K562 (cell line): ENCODE results near the gene RANBP3. TPM values are rescaled to one million over a fixed set of nuclear protein-coding genes. Genes with fewer than 3 reads are reported as not detected.

Experiments used
- CREBBP ChIP-seq: IDR thresholded peaks from one replicate; pipeline ENCODE4 v1.6.1; 2012; ENCODE audit warnings: low read depth, mild to moderate bottlenecking, control low read depth, inconsistent platforms, low read length
- CXXC5 ChIP-seq: fragments of 250-450 bp; sonication (Bioruptor Pico); IDR thresholded peaks from 2 replicates; pipeline ENCODE4 v1.8.0; 2022; ENCODE audit warnings: inconsistent platforms, mild to moderate bottlenecking, moderate library complexity
- DEAF1 ChIP-seq: fragments of 450-650 bp; formaldehyde crosslinking; IDR thresholded peaks from 2 replicates; pipeline ENCODE4 v1.4.0; 2020; ENCODE audit warnings: mild to moderate bottlenecking, moderate library complexity
- E2F4 ChIP-seq: sonication (generic); formaldehyde crosslinking; IDR thresholded peaks from 2 replicates; pipeline ENCODE4 v1.8.0; 2022; ENCODE audit warnings: mild to moderate bottlenecking, low read depth, missing genetic modification reagents
- ERF ChIP-seq: fragments of 450-650 bp; formaldehyde crosslinking; IDR thresholded peaks from 2 replicates; pipeline ENCODE4 v1.4.0; 2020; ENCODE audit warnings: mild to moderate bottlenecking, mixed read lengths
- ESRRA ChIP-seq: fragments of 450-650 bp; IDR thresholded peaks from 2 replicates; pipeline ENCODE4 v1.6.1; 2014; ENCODE audit warnings: low read depth, mild to moderate bottlenecking, moderate library complexity, borderline replicate concordance
- GATA2 ChIP-seq: sonication (generic); formaldehyde crosslinking; IDR thresholded peaks from 2 replicates; pipeline ENCODE4 v1.4.0; 2020; ENCODE audit warnings: mild to moderate bottlenecking, missing genetic modification reagents
- GMEB1 ChIP-seq: fragments of 250-450 bp; sonication (Bioruptor Pico); IDR thresholded peaks from 2 replicates; pipeline ENCODE4 v1.4.0; 2020; ENCODE audit warnings: mild to moderate bottlenecking
- GTF2F1 ChIP-seq: IDR thresholded peaks from 2 replicates; pipeline ENCODE4 v1.6.1; 2011; ENCODE audit warnings: low read depth, low read length, improper control_type of control experiment
- KLF16 ChIP-seq: IDR thresholded peaks from 2 replicates; pipeline ENCODE4 v1.6.1; 2016; ENCODE audit warnings: antibody characterized with exemption
- MYNN ChIP-seq, 2 experiments: sonication (generic); formaldehyde crosslinking in 1 of 2; IDR thresholded peaks; 2 replicates each; pipeline versions ENCODE4 v1.5.0 to v1.6.1; 2016 to 2020; ENCODE audit warnings: antibody characterized with exemption in 1 of 2, missing genetic modification reagents in 1 of 2
- NR2F6 ChIP-seq: fragments of 450-650 bp; formaldehyde crosslinking; IDR thresholded peaks from 2 replicates; pipeline ENCODE4 v1.4.0; 2020; ENCODE audit warnings: mild to moderate bottlenecking
- NRF1 ChIP-seq, 2 experiments: fragments of 450-650 bp; IDR thresholded peaks in 1 of 2; conservative IDR thresholded peaks in 1 of 2; 2 replicates each; pipeline ENCODE4 v1.6.1; 2014; ENCODE audit warnings: mild to moderate bottlenecking in 2 of 2
- RAD51 ChIP-seq: fragments of 450-650 bp; IDR thresholded peaks from 2 replicates; pipeline ENCODE4 v1.7.1; 2016; ENCODE audit warnings: low read depth, mild to moderate bottlenecking, borderline replicate concordance
- RNF2 ChIP-seq: sonication (generic); IDR thresholded peaks from 2 replicates; pipeline ENCODE4 v1.6.1; 2016
- TAF1 ChIP-seq: IDR thresholded peaks from 2 replicates; pipeline ENCODE4 v1.6.1; 2011; ENCODE audit warnings: mild to moderate bottlenecking, low read length, moderate library complexity; ENCODE audit not compliant: insufficient read depth, control insufficient read depth, severe bottlenecking; ENCODE audit errors: extremely low read depth
- YY1 ChIP-seq, 3 experiments: IDR thresholded peaks; 2 replicates each; pipeline ENCODE4 v1.6.1; 2011; ENCODE audit warnings: low read length in 2 of 3, mild to moderate bottlenecking in 2 of 3, moderate library complexity in 2 of 3, borderline replicate concordance in 1 of 3, control low read depth in 1 of 3, low read depth in 1 of 3; ENCODE audit not compliant: insufficient read depth in 3 of 3, insufficient replicate concordance in 2 of 3, control insufficient read depth in 1 of 3, insufficient read length in 1 of 3; ENCODE audit errors: extremely low read depth in 1 of 3
- ZBTB1 ChIP-seq: sonication (generic); formaldehyde crosslinking; IDR thresholded peaks from 2 replicates; pipeline ENCODE4 v1.8.1; 2023; ENCODE audit warnings: missing genetic modification reagents, low read depth, mild to moderate bottlenecking, borderline replicate concordance
- ZNF717 ChIP-seq: fragments of 250-450 bp; sonication (Bioruptor Pico); IDR thresholded peaks from 2 replicates; pipeline ENCODE4 v1.5.0; 2021
- ZNF766 ChIP-seq: fragments of 200-800 bp; sonication (Bioruptor generic); conservative IDR thresholded peaks from 2 replicates; pipeline ENCODE4 v1.6.1; 2016; ENCODE audit warnings: missing genetic modification characterization, missing compliant biosample characterization
- ZSCAN29 ChIP-seq: fragments of 450-650 bp; IDR thresholded peaks from 2 replicates; pipeline ENCODE4 v1.6.1; 2017
- polyA plus RNA-seq, 8 experiments: library from polyadenylated mRNA; depleted of rRNA in 4 of 8; stranded (reverse) in 5 of 8; unstranded in 3 of 8; fragments of >200 nt; fragmentation: Nextera tagmentation in 2 of 8; fragmentation: Illumina TruSeq in 1 of 8; extraction: Ambion mirVana in 2 of 8; extraction: Trizol in 1 of 8; gene quantifications; 2 replicates each; pipeline versions ENCODE4 v1.2.1 to v1.2.3, GENCODE V29; 2011 to 2014; ENCODE audit warnings: inconsistent platforms in 1 of 8, missing spikeins in 1 of 8
- total RNA-seq, 7 experiments: library from RNA; depleted of rRNA in 6 of 7; stranded (reverse); fragments of >200 nt in 6 of 7; fragmentation: Illumina TruSeq in 2 of 7; extraction: Trizol in 2 of 7; gene quantifications; 2 replicates each; pipeline versions ENCODE4 v1.2.1 to v1.2.3, GENCODE V29; 2011 to 2021; ENCODE audit warnings: low replicate concordance in 1 of 7
- TF ChIP-seq, protein P1 (sequence below): fragments of 450-650 bp; formaldehyde crosslinking; IDR thresholded peaks from 2 replicates; pipeline ENCODE4 v1.4.0; 2022; ENCODE audit warnings: mild to moderate bottlenecking, moderate library complexity

RANBP3 gene
- total and polyA plus RNA-seq, 9 of the 15 experiments (the other 6 are each of a cell fraction or from before 2014, with no cell fraction given): 0.90 to 95.1 (median 63.2) TPM

DNA sequence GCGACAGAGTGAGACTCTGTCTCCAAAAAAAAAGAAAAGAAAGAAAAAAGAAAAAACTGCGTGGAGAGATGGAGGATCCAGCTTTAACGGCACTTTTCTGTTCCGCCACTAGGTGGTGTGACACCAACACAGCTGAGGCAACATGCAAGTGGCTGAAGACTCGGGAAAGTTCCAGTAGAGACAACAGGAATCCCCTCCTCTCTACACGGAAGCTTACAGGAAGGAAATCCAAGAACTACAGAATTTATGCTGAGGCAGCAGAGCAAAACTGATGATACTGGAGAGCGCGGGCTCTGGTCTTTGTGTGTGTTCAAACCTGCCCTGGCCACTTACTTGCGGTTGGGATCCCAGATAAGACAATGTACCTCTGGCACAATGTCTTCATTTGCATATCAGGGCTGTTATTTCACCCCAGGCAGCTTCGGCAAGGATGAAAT lies 9.9 kb downstream of the RANBP3 start (continued):
- no peak for TF ChIP-seq CREBBP
- no peak for TF ChIP-seq ZNF717 (CRISPR knock-in tag)
- TF ChIP-seq GMEB1: no peak
- TF ChIP-seq ERF (CRISPR knock-in tag): no peak
- 0 out of 2 replicates have a peak, but pooled peaks have one; percentile 11 for TF ChIP-seq CXXC5 (CRISPR knock-in tag)
- no peak for TF ChIP-seq ZBTB1 (CRISPR knock-in tag)
- 0 out of 2 replicates have a peak, but pooled peaks have one; percentile 39 for TF ChIP-seq ZNF766
- peak; percentile 66; the same call in 1 of the 2 replicates for TF ChIP-seq ESRRA
- TF ChIP-seq GTF2F1: no peak
- TF ChIP-seq TAF1: no peak
- no peak; the same call in 1 of the 2 replicates for TF ChIP-seq E2F4 (CRISPR knock-in tag)
- 0 out of 2 replicates have a peak, but pooled peaks have one; percentile 44 for TF ChIP-seq KLF16
- no peak; the same call in 1 of the 2 replicates for TF ChIP-seq RAD51
- TF ChIP-seq YY1 (IDR thresholded peaks at IDR 0.05; ENCODE audit: borderline replicate concordance in 1 of 3, control insufficient read depth in 1 of 3, extremely low read depth in 1 of 3, insufficient read depth in 3 of 3, insufficient read length in 1 of 3, insufficient replicate concordance in 2 of 3, low read depth in 1 of 3, low read length in 2 of 3): peak in 1 of 3 experiments; percentile 42
- TF ChIP-seq MYNN (IDR thresholded peaks at IDR 0.05): peak; percentile 40; the same call in 1 of the 2 replicates
- no peak for TF ChIP-seq MYNN (CRISPR knock-in tag; IDR thresholded peaks at IDR 0.05)
- 0 out of 2 replicates have a peak, but pooled peaks have one; percentile 19 for TF ChIP-seq GATA2 (CRISPR knock-in tag)
- TF ChIP-seq NR2F6 (CRISPR knock-in tag): no peak
- TF ChIP-seq NRF1 (conservative IDR thresholded peaks at IDR 0.05 in 1 of 2, IDR thresholded peaks at IDR 0.05 in 1 of 2): peak; percentile 23 to 39; a peak in 2 of 4 replicates
- TF ChIP-seq, protein P1, sequence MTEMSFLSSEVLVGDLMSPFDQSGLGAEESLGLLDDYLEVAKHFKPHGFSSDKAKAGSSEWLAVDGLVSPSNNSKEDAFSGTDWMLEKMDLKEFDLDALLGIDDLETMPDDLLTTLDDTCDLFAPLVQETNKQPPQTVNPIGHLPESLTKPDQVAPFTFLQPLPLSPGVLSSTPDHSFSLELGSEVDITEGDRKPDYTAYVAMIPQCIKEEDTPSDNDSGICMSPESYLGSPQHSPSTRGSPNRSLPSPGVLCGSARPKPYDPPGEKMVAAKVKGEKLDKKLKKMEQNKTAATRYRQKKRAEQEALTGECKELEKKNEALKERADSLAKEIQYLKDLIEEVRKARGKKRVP (CRISPR knock-in tag): 0 out of 2 replicates have a peak, but pooled peaks have one; percentile 39
- TF ChIP-seq RNF2: no peak
- TF ChIP-seq DEAF1 (CRISPR knock-in tag): 0 out of 2 replicates have a peak, but pooled peaks have one; percentile 25
- TF ChIP-seq ZSCAN29: no peak
